GM13977 (cell line): ENCODE results near the gene TM9SF4.
"Not testable (repeated sequence)": the region's sequence is repeated elsewhere in the genome, so short reads cannot be mapped to it uniquely, and the experiment has no call there.

Experiments used
- DNase-seq: peaks from one replicate; pipeline ENCODE4 v3.0.0; 2012; ENCODE audit warnings: low spot score
- in situ Hi-C: fragments of 300-500 bp; cut with MboI; formaldehyde crosslinking; loops from one replicate; pipeline ENCODE4 v1.12.0; 2022; ENCODE audit warnings: low sequenced_read_pairs, low pct_unique_long_range_greater_than_20kb, mixed read lengths, inconsistent platforms; ENCODE audit not compliant: unreplicated experiment
- TF ChIP-seq, protein P1 (sequence below): IDR thresholded peaks from 2 replicates; pipeline ENCODE4 v1.5.1; 2012; ENCODE audit warnings: mild to moderate bottlenecking, control low read depth; ENCODE audit not compliant: insufficient read depth; ENCODE audit errors: extremely low read depth, missing control alignments

Gene TM9SF4

DNA sequence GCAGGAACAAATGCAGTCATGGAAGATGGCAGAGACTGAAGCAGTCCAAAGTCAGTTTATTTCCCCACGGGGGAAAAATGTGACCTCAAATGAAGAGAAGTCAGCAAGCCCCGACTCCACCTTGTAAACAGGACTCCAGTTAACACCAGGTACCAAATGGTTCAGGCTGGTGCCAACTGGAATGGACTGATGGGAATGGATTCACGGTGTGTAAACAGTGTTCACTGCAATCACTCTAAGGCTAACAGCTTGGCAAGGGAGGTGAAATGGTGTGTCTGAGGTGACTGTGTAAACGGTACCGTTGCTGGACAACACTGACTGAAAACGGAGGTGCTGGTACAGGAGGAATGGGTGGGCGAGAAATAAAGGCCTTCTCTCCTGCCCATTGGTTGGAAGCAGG is 86.1 kb downstream of the TM9SF4 start:
- in situ Hi-C loops = no loop called here

GRCh38 chr20:32196613-32197012 is 87.1 kb downstream of the TM9SF4 start:
- in situ Hi-C loops, DNase-seq: not testable (repeated sequence)

More for the DNA sequence above, 86.1 kb downstream of the TM9SF4 start:
- TF ChIP-seq, protein P1, sequence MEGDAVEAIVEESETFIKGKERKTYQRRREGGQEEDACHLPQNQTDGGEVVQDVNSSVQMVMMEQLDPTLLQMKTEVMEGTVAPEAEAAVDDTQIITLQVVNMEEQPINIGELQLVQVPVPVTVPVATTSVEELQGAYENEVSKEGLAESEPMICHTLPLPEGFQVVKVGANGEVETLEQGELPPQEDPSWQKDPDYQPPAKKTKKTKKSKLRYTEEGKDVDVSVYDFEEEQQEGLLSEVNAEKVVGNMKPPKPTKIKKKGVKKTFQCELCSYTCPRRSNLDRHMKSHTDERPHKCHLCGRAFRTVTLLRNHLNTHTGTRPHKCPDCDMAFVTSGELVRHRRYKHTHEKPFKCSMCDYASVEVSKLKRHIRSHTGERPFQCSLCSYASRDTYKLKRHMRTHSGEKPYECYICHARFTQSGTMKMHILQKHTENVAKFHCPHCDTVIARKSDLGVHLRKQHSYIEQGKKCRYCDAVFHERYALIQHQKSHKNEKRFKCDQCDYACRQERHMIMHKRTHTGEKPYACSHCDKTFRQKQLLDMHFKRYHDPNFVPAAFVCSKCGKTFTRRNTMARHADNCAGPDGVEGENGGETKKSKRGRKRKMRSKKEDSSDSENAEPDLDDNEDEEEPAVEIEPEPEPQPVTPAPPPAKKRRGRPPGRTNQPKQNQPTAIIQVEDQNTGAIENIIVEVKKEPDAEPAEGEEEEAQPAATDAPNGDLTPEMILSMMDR = no peak
- DNase-seq = no peak

GRCh38 chr20:32197136-32197535 is 87.6 kb downstream of the TM9SF4 start:
- in situ Hi-C loops, DNase-seq: not testable (repeated sequence)

- in situ Hi-C loops = no loop called here
- TF ChIP-seq, protein P1 = no peak
- DNase-seq = no peak
Measured at GRCh38 chr20:32199006-32199405, 89.5 kb downstream of the TM9SF4 start.

GRCh38 chr20:32201296-32201976 is 91.9 kb downstream of the TM9SF4 start:
- TF ChIP-seq, protein P1 = no peak
- DNase-seq = no peak
- in situ Hi-C loops = no loop called here

GRCh38 chr20:32201977-32202363 is 92.5 kb downstream of the TM9SF4 start:
- TF ChIP-seq, protein P1 = no peak
- no peak for DNase-seq
- in situ Hi-C loops = no loop called here

DNA sequence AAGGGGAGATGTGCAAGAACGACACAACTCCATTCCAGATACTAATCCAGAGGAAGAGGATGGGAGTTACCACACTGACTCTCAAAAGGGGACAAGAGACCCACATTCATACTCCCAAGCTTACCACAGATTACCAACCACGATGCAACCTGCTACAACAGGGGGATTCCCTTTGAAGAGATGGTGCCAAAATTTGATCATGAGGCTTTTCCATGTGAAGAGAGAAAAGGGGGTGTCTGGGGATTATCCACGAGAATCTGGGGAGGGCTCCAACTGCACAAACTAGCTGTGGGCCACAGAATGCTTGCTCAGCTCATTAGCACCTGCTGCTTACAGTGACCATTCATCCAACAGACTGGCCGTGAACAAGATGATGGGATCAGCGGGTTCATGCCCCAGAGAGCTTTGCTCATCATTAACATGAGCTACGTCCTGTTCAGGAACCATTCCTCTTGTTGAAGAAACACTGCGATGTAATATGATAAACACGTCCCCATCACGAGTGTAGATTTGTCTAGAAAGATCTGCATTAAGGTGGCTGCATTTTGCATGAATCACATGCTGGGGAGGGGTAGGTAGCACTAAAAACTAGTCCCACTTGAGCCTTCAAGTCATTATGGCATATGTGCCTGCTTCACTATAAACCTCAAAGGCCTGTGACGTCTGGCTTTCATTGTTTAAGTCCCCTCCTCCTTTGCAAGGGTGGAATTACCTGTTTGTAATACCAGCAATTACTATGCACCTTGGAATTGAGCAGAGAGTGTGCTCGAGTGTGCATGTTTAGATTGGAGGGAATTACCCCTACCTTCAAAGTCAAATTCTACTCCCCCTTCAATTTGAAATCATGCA is 94.1 kb downstream of the TM9SF4 start:
- TF ChIP-seq, protein P1 = no peak
- DNase-seq = no peak
- in situ Hi-C loops = no loop called here
